ENCODE results near the gene PRSS23.

Gene PRSS23

DNA sequence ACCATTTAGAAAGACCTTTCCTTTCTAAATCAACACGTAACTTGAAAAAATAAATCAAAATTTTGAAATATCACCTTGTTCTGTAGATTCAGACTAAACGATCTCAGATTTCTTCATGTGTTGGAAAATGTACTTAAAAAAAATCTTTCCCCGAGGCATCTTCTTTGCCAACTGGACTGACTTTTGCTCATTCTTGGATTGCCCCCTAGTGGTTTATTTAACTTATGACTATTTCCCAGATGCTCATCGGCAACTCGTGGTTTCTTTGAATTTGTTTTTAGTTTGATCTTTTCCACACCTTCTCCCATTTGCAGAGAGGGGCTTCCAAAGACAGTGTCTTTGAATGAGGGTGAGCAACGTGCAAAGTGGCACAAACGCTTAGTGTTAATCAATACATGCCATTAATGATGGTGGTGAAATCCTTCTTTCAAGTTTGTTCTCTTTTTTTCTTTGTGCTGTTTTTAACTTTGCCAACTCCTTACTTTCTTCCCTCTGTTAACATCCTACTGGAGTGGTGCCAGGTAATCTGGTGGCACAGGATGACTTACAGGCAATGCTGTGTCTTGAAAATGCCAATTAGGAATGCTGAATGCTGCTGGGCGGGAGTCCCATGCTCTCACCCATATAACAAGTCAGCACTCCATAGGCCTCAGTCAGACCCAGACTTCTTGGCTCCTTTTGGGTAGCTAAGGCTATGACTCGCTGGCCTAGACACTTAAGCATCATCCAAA, 18.3 kb downstream of the PRSS23 start:
- no peak for TF ChIP-seq CEBPB (IDR thresholded peaks at IDR 0.05)
- no peak for TF ChIP-seq USF1 (IDR thresholded peaks at IDR 0.05)
- peak; percentile 43; the same call in 1 of the 2 replicates for TF ChIP-seq NFIC (IDR thresholded peaks at IDR 0.05)
- peak; percentile 93 for TF ChIP-seq RAD21 (IDR thresholded peaks at IDR 0.05; ENCODE audit: low read depth)

DNA sequence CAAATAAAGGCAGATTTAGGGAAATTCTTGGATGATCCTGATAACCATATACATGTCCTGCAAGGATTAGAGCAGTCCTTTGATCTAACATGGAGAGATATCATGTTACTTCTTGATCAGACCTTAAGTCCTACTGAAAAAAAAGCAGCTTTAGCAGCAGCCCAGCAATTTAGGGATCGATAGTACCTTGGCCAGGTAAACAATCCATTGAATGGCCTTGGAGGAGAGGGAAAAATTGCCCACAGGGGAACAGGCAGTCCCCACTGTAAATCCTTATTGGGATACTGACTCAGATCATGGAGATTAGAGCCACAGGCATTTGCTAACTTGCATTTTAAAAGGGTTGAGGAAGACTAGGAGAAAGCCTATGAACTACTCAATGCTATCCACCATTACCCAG, 47.8 kb downstream of the PRSS23 start:
- TF ChIP-seq TEAD4 (IDR thresholded peaks at IDR 0.05), result no peak
- no peak for TF ChIP-seq TCF12 (IDR thresholded peaks at IDR 0.05; ENCODE audit: low read depth)
- TF ChIP-seq CREB1 (IDR thresholded peaks at IDR 0.05; ENCODE audit: low read depth), result no peak
- TF ChIP-seq TAF1 (IDR thresholded peaks at IDR 0.05; ENCODE audit: low read depth), result no peak
- TF ChIP-seq, protein P1, sequence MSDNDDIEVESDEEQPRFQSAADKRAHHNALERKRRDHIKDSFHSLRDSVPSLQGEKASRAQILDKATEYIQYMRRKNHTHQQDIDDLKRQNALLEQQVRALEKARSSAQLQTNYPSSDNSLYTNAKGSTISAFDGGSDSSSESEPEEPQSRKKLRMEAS (IDR thresholded peaks at IDR 0.05), result no peak
- no peak for TF ChIP-seq EP300 (IDR thresholded peaks at IDR 0.05; ENCODE audit: borderline replicate concordance)
- TF ChIP-seq EGR1 (IDR thresholded peaks at IDR 0.05), result no peak

- TF ChIP-seq CREB1 (IDR thresholded peaks at IDR 0.05; ENCODE audit: low read depth) (no peak), USF1 (IDR thresholded peaks at IDR 0.05) (no peak), TEAD4 (IDR thresholded peaks at IDR 0.05) (no peak), NFIC (IDR thresholded peaks at IDR 0.05) (no peak), YY1 (IDR thresholded peaks at IDR 0.05; ENCODE audit: low read depth) (no peak), CEBPB (IDR thresholded peaks at IDR 0.05) (no peak), TAF1 (IDR thresholded peaks at IDR 0.05; ENCODE audit: low read depth) (no peak)
- TF ChIP-seq, protein P1 (IDR thresholded peaks at IDR 0.05), result no peak
These were observed 49.3 kb downstream of the PRSS23 start for GRCh38 chr11:86849679-86850078.

Measured in Ishikawa (cell line).